GM19395 (cell line): ENCODE results near the gene CHST4.
"Not testable (repeated sequence)": the region's sequence is repeated elsewhere in the genome, so short reads cannot be mapped to it uniquely, and the experiment has no call there.

Experiments
- ATAC-seq: cut with Tn5 transposase; IDR thresholded peaks from one replicate; pipeline ENCODE4 v1.9.1; 2021; ENCODE audit warnings: mild to moderate bottlenecking, moderate library complexity; ENCODE audit not compliant: unreplicated experiment

The CHST4 gene

DNA sequence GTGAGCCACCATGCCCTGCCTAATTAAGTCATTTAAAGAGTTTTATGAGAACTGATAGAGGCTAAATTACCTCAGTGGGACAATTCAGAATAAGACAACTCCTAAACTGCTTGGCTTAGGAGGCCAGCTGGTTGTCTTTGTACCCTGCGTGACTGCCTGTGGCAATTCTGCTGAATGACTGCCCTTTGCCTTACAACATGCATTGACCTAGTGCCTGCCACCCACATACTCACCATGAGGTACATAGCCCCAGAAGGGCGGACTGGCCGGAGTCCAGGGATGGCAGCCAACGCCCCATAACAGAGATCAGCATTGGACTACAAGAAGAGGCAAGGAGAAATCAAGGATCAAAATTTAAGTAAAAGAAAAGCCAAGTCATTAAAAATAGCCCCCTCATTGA lies 43.4 kb downstream of the CHST4 start:
- no peak for ATAC-seq

DNA sequence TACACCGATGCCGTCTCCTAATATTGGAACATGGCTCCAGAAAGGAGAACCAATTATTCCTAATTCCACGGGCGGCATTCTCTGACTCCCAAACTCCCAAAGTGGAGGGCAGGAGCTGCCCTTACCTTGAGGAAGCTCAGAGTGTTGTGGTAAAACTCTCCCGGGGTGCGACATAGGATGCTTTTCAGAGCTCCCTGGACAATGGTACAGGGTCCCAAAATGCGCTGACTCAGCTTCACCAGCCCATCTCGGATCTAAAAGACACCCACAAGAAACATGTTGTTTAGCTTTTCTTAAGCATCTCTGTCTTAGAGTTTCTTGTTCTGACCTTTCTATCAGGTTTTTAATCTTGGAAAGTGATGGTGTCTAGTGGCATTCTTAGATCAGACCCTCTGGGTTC lies 43.9 kb downstream of the CHST4 start:
- ATAC-seq: no peak

GRCh38 chr16:71572497-71573116 lies 46.4 kb downstream of the CHST4 start:
- no peak for ATAC-seq

DNA sequence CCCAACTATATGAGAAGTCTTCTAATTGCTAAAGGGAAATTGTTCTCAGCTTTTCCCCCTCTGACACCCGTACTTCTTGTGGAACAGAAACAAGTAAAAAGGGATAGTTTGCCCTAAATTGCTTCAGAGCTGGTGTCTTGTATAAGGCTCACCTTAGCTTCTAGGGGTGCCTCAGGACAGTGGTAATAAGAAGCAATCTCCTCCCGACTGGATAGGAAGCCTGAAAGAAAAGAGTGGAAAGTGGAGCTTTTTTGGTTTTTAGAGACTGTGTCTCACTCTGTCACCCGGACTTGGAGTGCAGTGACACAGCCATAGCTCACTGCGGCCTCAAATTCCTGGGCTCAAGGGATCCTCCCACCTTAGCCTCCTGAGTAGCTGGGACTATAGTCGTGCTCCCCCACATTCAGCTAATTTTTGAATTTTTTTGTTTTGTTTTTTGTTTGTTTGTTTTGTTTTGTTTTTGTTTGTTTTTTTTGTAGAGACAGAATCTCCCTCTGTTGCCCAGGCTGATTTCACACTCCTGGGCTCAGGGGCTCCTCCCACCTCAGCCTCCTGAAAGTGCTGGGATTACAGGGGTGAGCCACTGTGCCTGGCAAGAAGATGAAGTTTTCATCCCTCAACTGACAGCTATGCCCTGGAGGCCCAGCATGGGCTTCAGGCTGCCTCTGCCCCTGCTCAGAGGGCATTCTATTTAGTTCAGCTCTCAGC lies 47.3 kb downstream of the CHST4 start:
- no peak for ATAC-seq

GRCh38 chr16:71574702-71575101 lies 48.5 kb downstream of the CHST4 start:
- no peak for ATAC-seq

DNA sequence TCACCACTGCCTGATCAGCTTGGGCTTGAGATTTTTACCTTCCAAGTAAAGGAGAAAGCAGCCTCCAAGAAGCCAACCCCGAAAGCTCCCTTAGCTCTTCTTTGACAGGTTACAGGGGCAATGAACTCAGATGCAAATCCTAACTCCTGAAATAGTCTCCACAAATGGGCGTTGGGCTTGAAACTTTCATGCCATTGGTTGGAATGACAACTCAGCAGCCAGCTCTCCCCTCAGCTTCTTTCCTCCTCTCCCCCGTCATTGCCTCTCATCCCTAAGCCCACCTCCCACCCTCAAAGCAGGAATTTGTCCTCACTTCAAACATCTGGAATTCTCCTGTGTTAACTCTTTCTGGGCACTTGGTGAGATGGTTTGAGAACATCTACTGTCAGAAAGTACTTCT lies 50.7 kb downstream of the CHST4 start, which contains the start of gene TAT:
Gene TAT, minus strand, starts transcription at position 122 of the 400 bp plus-strand sequence. CDS start 677 bp downstream, outside the sequence.
- ATAC-seq: no peak

DNA sequence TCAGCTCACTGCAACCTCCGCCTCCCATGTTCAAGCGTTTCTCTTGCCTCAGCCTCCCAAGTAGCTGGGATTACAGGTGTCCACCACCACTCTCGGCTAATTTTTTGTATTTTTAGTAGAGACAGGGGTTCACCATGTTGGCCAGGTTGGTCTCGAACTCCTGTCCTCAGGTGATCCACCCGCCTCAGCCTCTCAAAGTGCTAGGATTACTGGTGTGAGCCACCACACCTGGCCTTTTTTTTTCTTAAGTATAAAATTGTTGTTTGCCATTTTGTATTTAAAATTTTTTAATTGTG lies 56.3 kb downstream of the CHST4 start:
- ATAC-seq: not testable (repeated sequence)

GRCh38 chr16:71584543-71585317 lies 58.5 kb downstream of the CHST4 start:
- no peak for ATAC-seq

GRCh38 chr16:71585318-71585703 lies 59.1 kb downstream of the CHST4 start:
- no peak for ATAC-seq
